NCI-H2196 treated with DMSO at 0.1 percent for 48 hours (cell line): ENCODE measurements around the gene CCDC154.

Source experiments
- DNase-seq: peaks from one replicate; lab custom pipeline; 2025; ENCODE audit not compliant: unreplicated experiment; lab: John Stamatoyannopoulos, UW

The CCDC154 gene

GRCh38 chr16:1438229-1439057, 5.9 kb downstream of the CCDC154 start:
- DNase-seq = no peak

DNA sequence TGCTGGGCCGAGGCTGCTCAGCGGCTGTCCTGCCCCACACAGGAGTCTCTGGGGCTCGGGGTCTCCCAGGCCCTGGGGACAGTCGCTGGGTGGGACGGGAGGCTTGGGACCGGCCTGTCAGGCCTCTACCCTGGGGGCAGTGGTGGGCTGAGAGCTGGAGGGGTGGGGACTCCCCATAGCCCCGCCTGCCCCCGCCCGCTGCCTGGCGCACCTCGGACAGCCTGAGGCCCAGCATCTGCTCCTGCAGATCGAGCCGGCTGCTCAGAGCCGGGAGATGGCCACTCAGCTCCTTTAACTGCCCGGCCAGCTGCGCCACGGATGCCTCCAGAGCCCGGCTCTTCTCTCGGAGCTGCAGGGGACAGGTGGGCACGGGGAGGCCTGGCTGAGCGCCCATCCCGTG, 6.8 kb downstream of the CCDC154 start:
- DNase-seq = no peak

- DNase-seq = no peak
These were observed 7.5 kb downstream of the CCDC154 start for GRCh38 chr16:1436731-1437355.

GRCh38 chr16:1435921-1436697, 8.2 kb downstream of the CCDC154 start:
- DNase-seq = no peak

DNA sequence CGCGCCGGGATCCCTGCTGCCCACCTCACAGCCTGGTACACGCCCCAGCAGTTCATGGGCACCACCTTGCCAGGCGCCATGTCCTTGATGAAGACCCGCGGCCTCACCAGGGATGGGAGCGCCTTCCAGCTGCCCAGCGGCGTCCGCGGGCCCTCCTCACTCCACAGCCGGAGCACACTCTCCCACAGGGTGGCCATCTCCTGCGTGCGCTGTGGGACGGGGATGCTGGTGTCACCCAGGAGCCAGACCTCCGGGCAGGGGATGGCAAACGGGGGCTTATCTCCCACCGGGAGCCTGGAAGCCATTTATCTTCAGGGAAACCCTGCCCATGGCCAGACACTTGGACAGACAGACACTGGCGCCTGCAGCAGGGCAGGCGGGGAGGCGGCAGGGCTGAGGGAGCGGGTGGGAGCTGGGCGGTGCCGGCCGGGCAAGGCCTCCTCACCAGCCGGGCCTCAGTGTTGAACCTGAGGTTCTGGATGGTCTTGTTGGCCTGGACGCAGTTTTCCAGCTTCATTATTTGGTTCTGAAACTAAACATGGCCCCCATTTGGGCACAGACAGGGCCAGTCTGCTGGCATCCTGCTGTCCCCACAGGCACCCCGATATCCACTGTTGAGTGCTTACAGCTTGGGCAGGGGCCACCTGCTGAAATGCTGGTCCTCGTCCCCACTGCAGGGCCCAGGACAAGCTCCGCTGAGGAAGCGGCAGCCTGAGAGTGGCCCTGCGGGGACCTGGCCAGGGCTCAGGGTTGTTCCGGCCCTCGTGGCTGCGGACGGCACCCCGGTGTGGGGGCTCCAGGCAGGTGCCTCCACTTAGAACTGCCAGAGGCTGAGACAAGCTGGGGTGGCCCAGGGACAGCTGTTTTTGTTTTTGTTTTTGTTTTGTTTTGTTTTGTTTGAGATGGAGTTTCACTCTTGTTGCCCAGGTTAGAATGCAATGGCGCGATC, 9.4 kb downstream of the CCDC154 start:
- DNase-seq = no peak

GRCh38 chr16:1433756-1434155, 10.6 kb downstream of the CCDC154 start:
- no peak for DNase-seq

- no peak for DNase-seq
These were observed 11.1 kb downstream of the CCDC154 start for GRCh38 chr16:1433263-1433560.

GRCh38 chr16:1432388-1433262, 11.7 kb downstream of the CCDC154 start:
- no peak for DNase-seq

- no peak for DNase-seq
These were observed 12.7 kb downstream of the CCDC154 start for GRCh38 chr16:1431497-1432270.

DNA sequence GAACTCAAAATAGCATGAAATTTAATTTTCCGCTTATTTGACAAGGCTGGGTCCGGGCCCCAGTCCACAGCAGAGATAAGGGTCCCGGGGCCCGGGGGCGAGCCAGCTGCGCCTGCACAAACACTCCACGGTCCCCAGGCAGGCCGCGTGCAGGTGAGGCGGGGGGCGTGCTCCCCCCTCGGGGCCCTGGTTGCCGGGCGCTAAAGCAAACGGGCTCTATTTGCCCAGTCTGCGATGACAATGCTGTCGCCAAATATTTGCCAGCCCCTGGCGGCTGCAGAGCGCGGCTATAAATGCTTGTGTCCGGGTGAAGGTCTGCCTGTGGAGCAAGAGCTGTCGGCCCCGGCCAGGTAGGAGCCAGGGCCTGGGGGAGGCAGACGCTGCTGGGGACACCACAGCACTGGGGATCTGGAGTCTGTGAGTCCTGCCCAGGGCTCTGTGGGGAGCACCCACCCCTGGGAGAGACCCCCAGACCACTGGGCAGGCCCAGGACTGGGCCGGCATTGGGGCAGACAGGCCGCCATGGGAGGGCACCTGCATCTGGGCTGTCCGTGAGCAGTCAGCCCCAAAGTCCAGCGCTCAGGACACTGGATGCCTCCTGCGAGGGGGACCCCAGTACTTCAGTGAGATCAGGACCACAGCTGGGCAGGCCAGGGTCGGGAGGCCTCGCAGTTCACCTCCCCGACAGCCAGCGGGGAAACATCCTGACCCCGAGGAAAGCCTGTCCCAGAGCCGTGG, 13.4 kb downstream of the CCDC154 start, which contains the start of gene PERCC1:
PERCC1 (plus strand) TSS at position 320 of the 738 bp plus-strand sequence. CDS start 1,516 bp downstream, outside the sequence.
- no peak for DNase-seq

- no peak for DNase-seq
These were observed 14.1 kb downstream of the CCDC154 start for GRCh38 chr16:1430214-1430758.

DNA sequence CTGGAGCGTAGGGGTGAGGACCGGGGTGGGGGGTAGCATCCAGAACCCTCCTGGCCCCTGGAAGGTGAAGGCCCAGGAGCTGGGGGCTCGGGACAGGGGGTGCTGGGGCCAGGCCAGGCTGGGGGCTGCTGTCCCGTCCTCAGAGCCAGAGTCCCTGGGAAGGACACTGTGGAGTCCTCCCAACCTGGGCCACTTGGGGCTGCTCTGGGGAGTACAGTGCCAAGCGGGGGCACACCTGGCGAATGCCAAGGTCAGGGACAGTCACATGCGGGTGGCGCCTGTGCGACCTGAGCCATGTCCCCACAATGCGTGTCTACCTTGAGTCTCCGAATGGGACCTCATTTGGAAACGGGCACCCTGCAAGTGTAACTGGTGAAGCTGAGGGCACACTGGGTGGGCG, 14.7 kb downstream of the CCDC154 start:
- no peak for DNase-seq

DNA sequence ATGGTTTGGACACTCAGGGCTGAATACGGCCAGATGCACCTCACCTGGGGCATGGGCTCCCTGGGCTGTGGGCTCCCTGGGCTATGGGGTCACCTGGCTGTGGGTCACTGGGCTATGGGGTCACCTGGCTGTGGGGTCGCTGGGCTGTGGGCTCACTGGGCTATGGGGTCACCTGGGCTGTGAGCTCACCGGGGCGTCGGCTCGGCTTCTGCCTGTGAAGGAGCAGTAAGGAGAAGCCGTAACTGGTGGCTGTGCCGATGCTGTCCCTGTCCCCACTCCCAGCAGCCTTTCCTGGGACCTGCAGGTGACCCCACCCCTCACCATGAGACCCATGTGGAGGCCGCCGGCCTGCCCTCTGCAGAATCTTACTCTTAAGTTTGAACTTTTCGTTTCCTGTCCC, 15.3 kb downstream of the CCDC154 start:
- DNase-seq = no peak

GRCh38 chr16:1428511-1428910, 15.8 kb downstream of the CCDC154 start:
- no peak for DNase-seq

DNA sequence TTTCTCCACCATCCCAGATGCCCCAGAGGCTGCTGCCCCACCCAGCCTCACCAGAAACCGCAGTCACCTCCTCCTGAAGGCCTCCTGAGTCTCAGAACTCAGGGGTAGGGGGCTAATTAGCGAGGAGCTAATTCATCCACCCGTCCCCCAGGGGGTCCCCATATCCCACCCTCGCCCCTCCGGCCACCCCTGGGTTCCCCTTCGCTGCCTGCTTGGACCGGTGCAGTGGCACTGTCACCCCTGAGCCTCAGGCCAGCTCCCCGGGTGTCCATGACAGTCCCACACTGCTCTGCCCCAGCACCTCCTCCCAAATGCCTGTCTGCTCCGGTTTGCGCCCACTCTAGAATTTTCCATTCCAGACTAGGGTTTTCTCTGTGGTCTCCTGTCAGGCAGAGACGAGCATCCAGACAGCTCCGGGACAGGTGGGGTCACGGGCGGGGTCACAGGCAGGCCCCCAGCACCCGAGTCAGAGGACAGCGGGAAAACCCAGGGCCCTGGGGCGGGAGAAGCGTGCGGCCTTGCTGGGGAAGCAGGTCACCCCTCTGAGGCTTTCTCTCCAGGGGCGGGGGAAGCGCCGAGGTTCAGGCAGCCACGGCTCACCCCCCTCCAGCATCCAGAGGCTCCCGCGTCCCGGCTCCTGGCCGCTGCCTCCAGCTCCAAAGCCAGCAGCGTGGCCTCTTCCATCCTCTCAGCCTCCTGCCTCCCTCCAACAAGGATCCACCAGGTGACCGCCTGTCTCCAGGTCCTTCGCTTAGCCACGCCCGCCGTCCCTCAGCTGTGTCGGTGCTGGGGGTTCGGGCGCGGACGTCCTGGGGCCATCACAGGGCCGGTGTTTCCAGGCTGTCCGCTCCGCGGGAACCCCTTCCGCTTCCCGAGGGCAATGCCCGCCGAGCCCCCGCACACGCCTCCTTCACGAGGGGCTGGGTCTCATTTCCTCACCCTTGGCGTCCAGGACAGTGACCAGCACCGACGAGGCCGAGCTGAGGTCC, 16.6 kb downstream of the CCDC154 start:
- DNase-seq = no peak

GRCh38 chr16:1426734-1427471, 17.5 kb downstream of the CCDC154 start:
- DNase-seq = no peak
